ENCODE results near the gene STXBP1.
A peak's percentile ranks its signal among the peaks of the same experiment; 100 is the strongest.

STXBP1 gene

DNA sequence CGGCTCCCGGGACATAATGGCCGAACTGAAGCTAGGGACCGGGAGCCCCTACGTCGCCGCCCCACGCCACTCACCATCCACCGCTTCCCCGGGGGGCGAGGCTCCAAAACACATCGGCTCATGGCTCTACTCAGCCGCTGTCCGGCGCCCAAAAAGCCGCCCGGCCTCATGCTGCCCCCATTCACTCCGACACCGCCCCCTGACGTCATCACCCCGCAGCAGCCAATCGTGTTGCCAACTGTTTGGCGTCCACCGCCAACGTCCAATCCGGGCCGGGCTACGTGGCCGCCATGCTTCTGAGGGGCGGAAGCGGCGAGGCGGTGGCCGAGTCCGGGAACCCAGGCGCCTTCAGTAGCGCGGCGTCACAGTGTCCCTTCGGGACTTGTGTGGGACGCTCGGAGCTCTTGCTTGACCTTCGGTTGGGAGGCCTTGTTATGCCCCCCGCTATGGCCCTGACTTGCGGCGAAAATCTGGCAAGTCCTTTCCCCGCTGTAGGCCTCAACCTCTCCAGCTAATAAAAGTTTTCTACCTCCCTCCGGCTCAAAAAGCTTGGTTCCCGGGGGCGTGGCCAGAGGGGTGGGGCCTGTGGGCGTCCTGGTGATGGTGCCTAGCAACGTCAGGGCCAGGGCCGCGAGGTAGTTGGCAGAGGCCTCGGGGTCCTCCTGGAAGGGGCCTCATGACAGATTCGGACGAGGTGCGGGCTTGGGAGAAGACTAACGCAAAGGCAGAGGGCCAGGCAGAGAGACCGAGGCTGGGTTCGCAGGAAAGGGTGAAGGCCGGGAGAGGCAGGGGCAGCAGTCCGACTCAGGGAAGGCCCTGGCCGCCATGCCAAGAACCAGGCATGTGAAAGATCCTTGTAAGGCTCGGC is 103.6 kb downstream of the STXBP1 start, which contains the start of the genes PTRH1 and TTC16:
Gene PTRH1 (minus strand): TSS at position 194 of the 868 bp plus-strand sequence. CDS start 24 bp downstream, at position 170.
Gene TTC16 (plus strand): TSS at position 610 of the 868 bp plus-strand sequence. CDS start 67 bp downstream, at position 677.
- Mint-ChIP-seq H3K27me3 (ENCODE audit: low read depth) (peaks cover 1% of the 10 kb centered on the region), H3K36me3 (ENCODE audit: low read depth) (no peaks in the 10 kb centered on the region), H3K9me3 (no peaks in the 10 kb centered on the region), H3K27ac (peak within 1 kb of the TSS; percentile 87 to 92 (median 91)), H3K4me1 (peaks cover 15% of the 10 kb centered on the region), H3K4me3 (peak within 1 kb of the TSS; percentile 91 to 93 (median 92))
- TF ChIP-seq CTCF (IDR thresholded peaks at IDR 0.05; ENCODE audit: unreplicated experiment in 3 of 3): no peak

DNA sequence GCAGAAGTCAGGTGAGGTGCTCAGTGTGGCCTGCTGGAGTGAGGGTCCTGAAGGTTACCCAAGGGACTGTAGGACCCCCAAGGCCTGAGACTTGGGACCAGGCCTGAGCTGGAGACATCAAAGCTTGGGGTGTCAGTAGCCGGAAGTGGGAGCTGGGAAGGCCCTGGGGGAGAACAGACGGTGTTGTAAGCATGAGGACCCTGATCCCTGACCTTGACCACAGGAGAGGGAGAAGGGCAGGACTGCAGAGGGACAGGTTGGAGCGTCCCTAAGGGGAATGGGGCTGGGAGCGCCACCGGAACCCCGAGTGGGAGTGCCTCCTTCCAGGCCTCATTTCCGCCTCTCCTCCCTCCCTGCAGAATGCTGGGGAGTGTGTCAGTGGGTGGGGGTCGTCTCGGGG is 104.3 kb downstream of the STXBP1 start:
- Mint-ChIP-seq H3K36me3 (ENCODE audit: low read depth) (no peaks in the 10 kb centered on the region), H3K9me3 (no peaks in the 10 kb centered on the region), H3K4me3 (peak overlapping the region; percentile 91 to 93 (median 92)), H3K27me3 (ENCODE audit: low read depth) (peaks cover 8% of the 10 kb centered on the region), H3K4me1 (peaks cover 9% of the 10 kb centered on the region), H3K27ac (peak overlapping the region; percentile 87 to 92 (median 91))
- no peak for TF ChIP-seq CTCF (IDR thresholded peaks at IDR 0.05; ENCODE audit: unreplicated experiment in 3 of 3)

- TF ChIP-seq CTCF (IDR thresholded peaks at IDR 0.05; ENCODE audit: unreplicated experiment in 3 of 3): no peak
- Mint-ChIP-seq H3K4me1 (peaks cover 6% of the 10 kb centered on the region), H3K4me3 (peak overlapping the region; percentile 50 to 61 (median 56)), H3K27ac (peak overlapping the region in 1 of 3 experiments; percentile 31), H3K27me3 (ENCODE audit: low read depth) (peaks cover 8% of the 10 kb centered on the region), H3K9me3 (no peaks in the 10 kb centered on the region), H3K36me3 (ENCODE audit: low read depth) (no peaks in the 10 kb centered on the region)
These were observed 105.7 kb downstream of the STXBP1 start for GRCh38 chr9:127717766-127718165.

DNA sequence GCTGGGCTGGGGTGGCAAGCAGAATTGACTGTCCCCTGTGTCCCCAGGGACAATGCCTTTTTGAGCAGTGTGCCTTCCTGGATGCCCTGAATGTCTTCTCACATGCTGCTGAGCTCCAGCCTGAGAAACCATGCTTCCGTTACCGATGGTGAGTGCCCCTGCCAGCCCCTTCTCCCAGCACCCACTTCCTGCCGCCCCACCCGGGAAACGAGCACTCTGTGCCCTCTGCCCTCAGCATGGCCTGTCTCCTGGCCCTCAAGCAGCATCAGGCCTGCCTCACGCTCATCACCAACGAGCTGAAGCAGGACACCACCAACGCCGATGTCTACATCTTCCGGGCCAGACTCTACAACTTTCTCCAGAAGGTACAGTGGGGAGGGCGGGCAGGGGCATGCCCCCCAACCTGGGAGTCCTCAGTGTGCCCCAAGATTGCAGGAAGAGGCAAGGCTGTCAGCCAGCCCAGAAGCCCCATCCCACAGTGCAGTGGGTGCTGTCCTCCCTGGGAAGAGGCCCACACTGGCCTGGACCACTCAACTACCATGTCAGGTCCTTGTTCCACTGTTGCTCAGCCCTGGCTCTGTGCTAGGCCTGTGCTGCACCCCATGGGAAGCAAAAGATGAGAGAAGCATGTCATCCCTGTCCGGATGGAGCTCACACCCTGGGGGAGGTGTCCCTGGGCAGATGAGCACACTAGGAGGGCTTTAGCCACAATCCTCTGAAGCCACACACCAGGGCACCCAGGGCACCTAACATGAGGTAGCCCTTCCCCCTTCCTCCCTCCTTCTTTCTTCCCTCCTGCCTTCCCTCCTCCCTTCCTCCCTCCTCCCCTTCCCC is 108.2 kb downstream of the STXBP1 start:
- no peak overlapping the region for H3K27ac Mint-ChIP-seq
- H3K4me1 Mint-ChIP-seq: peaks cover 6% of the 10 kb centered on the region
- TF ChIP-seq CTCF (IDR thresholded peaks at IDR 0.05; ENCODE audit: unreplicated experiment in 3 of 3): no peak
- no peaks in the 10 kb centered on the region for H3K9me3 Mint-ChIP-seq
- H3K4me3 Mint-ChIP-seq: no peak overlapping the region
- H3K36me3 Mint-ChIP-seq (ENCODE audit: low read depth): no peaks in the 10 kb centered on the region
- peaks cover 8% of the 10 kb centered on the region for H3K27me3 Mint-ChIP-seq (ENCODE audit: low read depth)

DNA sequence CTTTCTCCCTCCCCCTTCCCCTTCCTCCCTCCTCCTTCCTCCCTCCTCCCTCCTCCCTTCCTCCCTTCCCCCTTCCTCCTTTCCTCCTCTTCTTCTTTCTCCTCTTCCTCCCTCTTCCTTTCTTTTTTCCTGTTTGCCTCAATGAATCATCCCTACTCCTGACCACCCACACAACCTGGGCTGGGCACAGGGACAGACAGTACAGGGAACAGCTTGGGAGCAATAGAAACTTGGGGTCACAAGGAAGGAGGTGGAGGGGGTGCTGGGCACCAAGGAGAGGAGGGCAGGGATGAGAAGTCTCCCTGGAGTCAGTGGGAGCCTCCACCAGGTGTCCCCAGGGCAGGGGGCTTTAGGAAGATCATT is 108.8 kb downstream of the STXBP1 start:
- TF ChIP-seq CTCF (IDR thresholded peaks at IDR 0.05; ENCODE audit: unreplicated experiment in 3 of 3): no peak
- H3K9me3 Mint-ChIP-seq: no peaks in the 10 kb centered on the region
- H3K36me3 Mint-ChIP-seq (ENCODE audit: low read depth): no peaks in the 10 kb centered on the region
- H3K4me3 Mint-ChIP-seq: no peak overlapping the region
- peaks cover 8% of the 10 kb centered on the region for H3K27me3 Mint-ChIP-seq (ENCODE audit: low read depth)
- H3K27ac Mint-ChIP-seq: no peak overlapping the region
- H3K4me1 Mint-ChIP-seq: peaks cover 4% of the 10 kb centered on the region

All from nephron (organoid).